Measurements from ENCODE around the gene SUPT4H1. TPM values are rescaled to one million over a fixed set of nuclear protein-coding genes. Genes with fewer than 3 reads are reported as not detected.

The SUPT4H1 gene
- total RNA-seq, 1 donor from 2014 or later = 35.0 TPM

DNA sequence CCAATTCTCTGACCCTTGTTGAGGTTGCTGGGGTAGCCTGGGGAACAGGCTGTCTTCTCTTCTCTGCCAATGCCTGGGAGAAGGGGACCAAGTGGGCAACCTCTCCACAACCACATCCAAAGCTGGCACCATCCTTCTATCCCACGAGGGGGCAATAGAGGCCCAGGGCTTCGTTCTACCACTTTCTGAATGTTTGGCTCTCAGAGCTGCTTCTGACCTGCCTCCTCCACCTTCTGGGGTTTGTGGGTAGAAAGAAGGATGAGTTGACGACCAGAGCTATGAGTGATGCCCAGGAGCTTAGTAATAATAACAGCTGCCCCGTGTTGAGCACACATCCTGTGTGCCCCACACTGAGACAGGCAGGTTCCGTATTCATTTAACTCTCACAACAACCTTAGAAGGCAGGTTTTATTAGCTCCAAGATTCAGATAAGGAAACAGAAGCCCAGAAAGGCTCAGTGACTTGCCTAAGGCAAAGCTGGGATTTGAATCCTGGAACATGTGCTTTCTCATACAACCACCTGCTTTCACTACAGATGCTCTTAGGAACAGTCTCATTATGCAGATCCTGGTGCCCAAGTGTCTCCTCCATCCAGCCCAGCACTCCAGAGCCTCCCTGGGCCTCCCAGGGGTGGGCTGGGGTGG lies 34.5 kb downstream of the SUPT4H1 start:
- no peak for DNase-seq

DNA sequence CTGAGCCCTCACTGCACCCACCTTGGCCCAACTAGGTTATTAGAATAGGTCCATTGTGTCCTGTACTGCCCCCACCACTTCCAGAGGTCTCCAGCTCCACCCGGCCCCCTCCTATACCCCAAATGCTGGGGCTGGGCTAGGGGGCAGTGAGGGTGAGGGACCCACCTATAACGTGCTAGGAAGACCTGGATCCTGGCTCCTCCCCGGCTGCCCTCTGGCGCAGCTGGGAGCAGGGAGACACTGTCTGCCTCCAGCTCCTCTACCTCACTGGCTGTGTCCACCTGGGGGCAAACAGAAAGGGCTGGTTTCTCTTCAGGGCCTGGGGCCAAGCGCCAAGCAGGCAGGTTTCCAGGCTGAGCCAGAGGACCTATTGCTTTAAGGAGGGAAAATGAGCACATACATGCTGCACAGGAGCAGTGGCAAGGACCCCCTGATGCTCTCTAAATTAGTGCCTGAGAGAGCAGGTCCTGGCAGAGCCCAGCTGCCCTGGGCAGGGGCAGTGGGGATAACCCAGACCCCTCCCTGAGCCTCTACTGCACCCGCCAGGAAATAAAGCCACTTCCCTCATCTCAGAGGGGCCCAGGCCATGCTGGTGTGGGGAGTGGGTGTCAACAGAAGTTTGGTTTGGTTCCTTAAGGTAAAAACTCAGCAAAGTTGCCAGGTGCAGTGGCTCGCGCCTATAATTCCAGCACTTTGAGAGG lies 35.6 kb downstream of the SUPT4H1 start:
- no peak for DNase-seq

GRCh38 chr17:58315750-58316149 lies 36.3 kb downstream of the SUPT4H1 start:
- no peak for DNase-seq

- no peak for DNase-seq
Observed at GRCh38 chr17:58315281-58315711, 36.7 kb downstream of the SUPT4H1 start.

DNA sequence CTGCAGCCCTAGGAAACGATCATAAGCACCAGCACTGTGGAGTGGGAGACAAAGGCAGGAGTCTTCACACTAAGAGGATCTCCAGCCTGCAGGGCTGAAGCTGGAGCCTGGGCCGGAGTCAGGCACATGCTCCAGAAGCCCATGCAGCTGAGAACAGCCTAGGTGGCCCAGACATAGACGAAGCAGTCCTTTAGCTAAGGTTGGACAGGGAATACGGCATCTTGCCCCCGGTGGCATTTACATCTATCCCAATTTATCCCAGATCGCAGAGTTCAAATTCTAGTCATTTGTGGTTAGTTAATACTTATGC lies 37.3 kb downstream of the SUPT4H1 start:
- DNase-seq = no peak

GRCh38 chr17:58313815-58314705 lies 37.9 kb downstream of the SUPT4H1 start:
- DNase-seq = no peak

DNA sequence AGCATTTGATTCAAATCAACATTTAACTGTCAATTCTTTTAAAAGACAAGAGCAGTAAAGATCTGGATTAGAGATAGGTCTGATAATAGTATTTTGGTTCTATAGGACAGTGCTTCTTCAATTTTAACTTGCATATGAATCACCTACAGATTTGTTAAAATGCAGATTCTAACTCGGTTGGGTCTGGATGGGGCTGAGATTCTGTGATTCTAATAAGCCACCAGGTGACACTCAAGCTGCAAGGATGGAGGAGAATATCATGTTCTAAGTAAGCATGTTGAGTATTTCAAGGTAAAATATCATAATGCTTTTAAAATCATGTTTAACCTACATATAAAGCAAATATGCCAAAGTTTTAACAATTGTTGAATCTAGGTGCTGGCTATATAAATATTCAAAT lies 39.2 kb downstream of the SUPT4H1 start:
- no peak for DNase-seq

DNA sequence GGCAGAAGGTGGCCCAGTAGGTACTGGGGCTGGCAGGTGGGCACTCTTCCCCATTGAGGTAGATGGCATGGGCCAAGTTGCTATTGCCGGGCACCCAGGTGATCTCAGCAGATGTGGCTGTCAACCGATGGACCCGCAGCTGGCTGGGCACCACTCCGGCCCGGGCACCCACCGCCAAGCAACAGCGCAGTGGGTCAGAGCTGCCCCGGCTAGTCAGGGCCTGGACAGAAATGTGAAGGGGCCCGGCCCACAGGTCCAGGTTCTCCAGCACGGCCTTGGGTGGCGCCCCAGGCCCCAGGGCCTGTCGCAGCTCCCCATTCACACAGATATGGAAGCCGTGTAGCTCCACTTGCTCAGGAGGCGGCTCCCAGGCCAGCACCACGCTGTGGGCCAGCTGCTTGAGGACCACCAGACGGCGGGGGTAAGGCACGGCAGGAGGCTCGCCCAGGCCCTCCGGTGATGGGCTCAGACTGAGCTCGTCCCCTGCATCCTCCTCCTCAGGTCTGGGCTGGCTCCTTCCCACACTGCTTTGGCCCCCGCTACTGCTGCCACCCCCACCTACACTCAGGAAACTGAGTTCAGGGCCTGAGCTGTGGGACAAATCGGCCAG lies 39.9 kb downstream of the SUPT4H1 start:
- no peak for DNase-seq

- no peak for DNase-seq
Observed at GRCh38 chr17:58311429-58311894, 40.5 kb downstream of the SUPT4H1 start.

GRCh38 chr17:58310511-58311428 lies 41.2 kb downstream of the SUPT4H1 start:
- no peak for DNase-seq

- no peak for DNase-seq
Observed at GRCh38 chr17:58309918-58310259, 42.1 kb downstream of the SUPT4H1 start.

- no peak for DNase-seq
Observed at GRCh38 chr17:58308985-58309917, 42.8 kb downstream of the SUPT4H1 start.

DNA sequence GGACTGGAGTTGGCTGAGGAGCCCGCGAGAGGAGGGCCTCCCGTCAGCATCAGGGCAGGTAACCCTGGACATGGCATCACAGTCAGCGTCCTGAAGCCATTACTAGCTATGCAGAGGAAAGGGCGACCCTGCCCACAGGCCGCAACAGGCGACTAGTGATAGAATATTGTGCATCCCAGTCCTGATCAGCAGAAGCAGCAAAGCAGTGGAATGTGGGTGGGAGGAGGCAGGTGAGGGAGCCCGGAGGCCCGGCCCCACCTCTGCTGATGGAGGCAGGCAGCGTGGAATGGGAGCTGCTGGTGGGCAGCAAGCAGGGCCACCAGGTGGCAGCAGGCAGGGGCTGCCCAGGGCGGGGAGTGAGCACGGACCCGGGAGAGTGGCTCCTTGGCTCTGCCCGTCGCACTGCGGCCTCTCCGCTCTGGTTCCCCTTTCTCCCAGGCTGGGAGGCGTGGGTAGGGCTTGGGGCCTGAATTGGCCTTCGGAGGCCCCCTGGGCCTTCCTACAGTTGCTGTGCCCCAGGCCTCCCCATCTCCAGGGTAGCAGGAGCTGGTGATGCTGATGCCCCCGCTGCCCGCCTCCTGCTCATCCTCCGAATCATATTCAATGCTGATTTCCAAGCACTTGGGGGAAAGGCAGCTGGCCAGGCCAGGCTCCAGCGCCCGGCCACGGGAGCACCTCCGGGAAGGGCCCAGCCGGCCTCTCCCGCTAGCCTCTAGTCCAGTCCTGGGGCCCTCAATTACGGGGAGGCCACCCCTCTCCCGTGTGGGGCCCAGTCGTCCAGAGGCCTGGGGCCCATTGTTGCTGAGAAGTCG lies 43.6 kb downstream of the SUPT4H1 start:
- DNase-seq = no peak

GRCh38 chr17:58307468-58308172 lies 44.4 kb downstream of the SUPT4H1 start:
- DNase-seq = no peak

- no peak for DNase-seq
Observed at GRCh38 chr17:58306131-58306951, 45.7 kb downstream of the SUPT4H1 start.

GRCh38 chr17:58305626-58306025 lies 46.4 kb downstream of the SUPT4H1 start:
- no peak for DNase-seq

DNA sequence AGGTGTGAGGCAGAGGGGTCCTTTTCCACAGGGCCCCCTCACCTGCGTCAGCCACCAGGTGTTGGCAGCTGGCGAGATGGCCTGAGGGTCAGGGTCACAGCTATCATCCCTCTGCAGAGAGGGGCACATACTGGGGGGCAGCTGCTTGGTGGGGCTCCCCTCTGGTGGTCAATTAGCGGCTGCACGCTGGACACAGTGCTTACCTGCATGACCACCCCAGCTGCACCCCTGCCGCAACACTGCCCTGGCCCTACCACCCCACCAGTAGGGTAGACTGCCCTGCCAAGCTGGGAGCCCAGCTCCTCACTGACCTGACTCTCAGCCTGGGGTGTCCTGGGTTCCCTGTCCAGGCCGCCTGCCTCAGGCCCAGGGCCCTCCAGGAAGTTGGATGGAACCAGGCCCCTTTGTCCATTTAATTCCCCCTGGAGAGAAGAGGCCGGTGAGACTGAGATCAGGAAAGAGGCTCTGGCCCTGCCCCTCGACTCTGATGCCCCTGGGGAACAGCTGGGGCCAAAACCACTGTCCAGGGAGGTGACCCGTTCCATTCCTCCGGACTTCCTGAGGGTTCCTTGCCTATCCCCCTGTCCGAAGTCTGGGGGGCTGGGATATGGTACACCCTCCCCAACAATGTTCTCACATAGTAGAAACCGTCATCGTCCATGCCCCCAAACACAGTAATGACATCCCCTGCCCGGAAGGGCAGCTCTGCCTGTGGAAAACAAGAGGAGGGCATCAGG lies 47.1 kb downstream of the SUPT4H1 start:
- no peak for DNase-seq
